GM06990 (cell line): ENCODE results near the gene DUSP9.
A peak's percentile ranks its signal among the peaks of the same experiment; 100 is the strongest.

ENCODE experiments used
- DNase-seq: peaks from one replicate; pipeline ENCODE4 v3.0.0-alpha.2; 2011; ENCODE audit not compliant: insufficient read length; ENCODE audit errors: extremely low read depth
- H3K27me3 ChIP-seq: replicated peaks from 2 replicates; pipeline ENCODE4 v1.6.0; 2011; ENCODE audit warnings: low read length; ENCODE audit not compliant: control insufficient read depth, insufficient read depth
- H3K36me3 ChIP-seq: 2 replicates; pipeline ENCODE4 v1.5.1; 2011; ENCODE audit warnings: low read length; ENCODE audit not compliant: control insufficient read depth, insufficient read depth
- H3K4me3 ChIP-seq: replicated peaks from 2 replicates; pipeline ENCODE4 v1.5.1; 2011; ENCODE audit warnings: low read depth, mild to moderate bottlenecking, control low read depth, low read length
- TF ChIP-seq, protein P1 (sequence below): IDR thresholded peaks from 2 replicates; pipeline ENCODE4 v1.5.1; 2011; ENCODE audit warnings: low read length, control low read depth, mild to moderate bottlenecking, inconsistent platforms; ENCODE audit not compliant: insufficient read depth, poor library complexity, severe bottlenecking

Gene DUSP9

DNA sequence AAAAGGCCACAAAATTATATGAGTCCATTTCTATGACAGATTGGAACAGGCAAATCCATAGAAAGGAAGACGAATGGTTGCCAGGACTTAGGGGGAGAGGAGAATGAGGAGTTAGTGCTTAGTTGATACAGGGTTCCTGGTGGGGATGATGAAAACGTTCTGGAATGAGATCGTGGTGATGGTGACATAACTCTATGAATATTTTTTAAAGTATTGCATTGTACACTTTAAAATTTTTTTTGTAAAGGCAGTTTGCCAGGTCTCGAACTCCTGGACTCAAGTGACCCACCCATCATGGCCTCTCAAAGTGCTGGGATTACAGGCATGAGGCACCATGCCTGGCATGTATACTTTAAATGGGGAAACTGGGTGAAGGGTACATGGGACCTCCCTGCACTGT, 38.2 kb upstream of the DUSP9 start:
- no peaks in the 10 kb centered on the region for H3K27me3 ChIP-seq
- no peaks in the 10 kb centered on the region for H3K36me3 ChIP-seq
- no peak overlapping the region for H3K4me3 ChIP-seq
- no peak for DNase-seq
- TF ChIP-seq, protein P1, sequence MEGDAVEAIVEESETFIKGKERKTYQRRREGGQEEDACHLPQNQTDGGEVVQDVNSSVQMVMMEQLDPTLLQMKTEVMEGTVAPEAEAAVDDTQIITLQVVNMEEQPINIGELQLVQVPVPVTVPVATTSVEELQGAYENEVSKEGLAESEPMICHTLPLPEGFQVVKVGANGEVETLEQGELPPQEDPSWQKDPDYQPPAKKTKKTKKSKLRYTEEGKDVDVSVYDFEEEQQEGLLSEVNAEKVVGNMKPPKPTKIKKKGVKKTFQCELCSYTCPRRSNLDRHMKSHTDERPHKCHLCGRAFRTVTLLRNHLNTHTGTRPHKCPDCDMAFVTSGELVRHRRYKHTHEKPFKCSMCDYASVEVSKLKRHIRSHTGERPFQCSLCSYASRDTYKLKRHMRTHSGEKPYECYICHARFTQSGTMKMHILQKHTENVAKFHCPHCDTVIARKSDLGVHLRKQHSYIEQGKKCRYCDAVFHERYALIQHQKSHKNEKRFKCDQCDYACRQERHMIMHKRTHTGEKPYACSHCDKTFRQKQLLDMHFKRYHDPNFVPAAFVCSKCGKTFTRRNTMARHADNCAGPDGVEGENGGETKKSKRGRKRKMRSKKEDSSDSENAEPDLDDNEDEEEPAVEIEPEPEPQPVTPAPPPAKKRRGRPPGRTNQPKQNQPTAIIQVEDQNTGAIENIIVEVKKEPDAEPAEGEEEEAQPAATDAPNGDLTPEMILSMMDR, result no peak

DNA sequence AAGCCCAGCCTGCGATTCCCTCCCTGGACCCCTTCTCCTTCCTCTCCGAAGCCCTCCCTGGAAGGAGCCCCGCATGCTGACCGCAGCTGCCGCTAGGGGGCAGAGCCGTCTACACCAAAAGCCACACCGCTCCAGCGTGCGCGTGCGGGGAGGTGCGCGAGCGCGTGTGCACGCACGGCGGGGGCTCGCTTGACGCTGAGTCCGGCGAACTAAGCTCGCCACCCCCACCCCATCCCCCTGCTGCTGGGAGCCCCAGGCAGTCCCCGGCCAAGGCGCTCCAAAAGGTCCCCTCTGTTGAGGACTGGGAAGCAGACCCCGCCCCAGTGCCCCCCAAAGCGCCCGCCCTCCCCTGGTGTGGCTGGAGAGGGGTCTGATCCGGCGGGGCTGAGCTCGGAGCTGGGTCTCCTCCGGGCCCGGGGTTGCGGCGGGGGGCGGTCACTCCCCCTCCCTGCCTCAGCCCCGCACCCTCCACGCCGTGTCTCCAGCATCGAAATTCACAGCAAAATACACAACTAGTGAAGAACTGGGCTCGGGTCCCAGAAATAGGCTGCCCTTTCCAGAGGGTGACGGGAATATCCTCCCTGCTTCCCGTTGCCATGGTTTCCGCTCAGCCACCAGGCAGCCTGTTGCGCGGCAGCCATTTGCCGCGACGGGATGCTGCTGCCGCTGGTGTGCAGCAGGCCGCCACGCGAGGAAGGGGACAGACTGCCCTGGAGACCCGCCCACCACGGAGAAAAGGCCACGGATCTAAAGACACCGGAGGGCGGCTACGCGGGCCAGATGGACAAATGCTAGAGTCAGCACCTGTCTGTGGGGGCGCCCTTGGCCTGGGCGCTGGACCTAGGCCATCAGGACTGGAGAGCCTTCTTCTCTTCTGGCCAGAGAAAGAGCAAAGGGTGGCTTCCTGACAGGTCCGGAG, 36.8 kb upstream of the DUSP9 start:
- TF ChIP-seq, protein P1, result peak; percentile 80
- no peaks in the 10 kb centered on the region for H3K36me3 ChIP-seq
- H3K27me3 ChIP-seq, result no peaks in the 10 kb centered on the region
- peak; percentile 71 for DNase-seq
- H3K4me3 ChIP-seq, result peak overlapping the region; percentile 40

DNA sequence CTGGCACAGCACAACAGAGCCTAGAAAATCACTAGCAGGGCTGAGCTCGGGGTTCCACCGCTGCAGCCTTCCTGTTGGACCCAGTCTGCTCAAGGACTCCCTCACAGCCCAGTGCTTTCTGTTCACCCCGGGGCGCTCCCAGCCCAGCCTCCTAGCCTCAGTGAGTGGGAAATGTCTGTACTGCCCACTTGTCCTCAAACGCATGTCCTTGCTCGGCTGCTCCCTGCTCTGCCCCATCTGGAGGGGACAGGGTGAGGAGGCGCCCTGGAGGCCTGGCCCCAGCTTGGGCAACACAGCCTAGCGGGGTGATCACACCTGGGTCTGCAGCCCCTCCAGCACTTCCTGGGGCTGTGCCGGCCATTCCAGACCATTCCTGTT, 36.2 kb upstream of the DUSP9 start:
- no peaks in the 10 kb centered on the region for H3K36me3 ChIP-seq
- no peak for DNase-seq
- H3K4me3 ChIP-seq, result no peak overlapping the region
- H3K27me3 ChIP-seq, result no peaks in the 10 kb centered on the region
- TF ChIP-seq, protein P1, result no peak

DNA sequence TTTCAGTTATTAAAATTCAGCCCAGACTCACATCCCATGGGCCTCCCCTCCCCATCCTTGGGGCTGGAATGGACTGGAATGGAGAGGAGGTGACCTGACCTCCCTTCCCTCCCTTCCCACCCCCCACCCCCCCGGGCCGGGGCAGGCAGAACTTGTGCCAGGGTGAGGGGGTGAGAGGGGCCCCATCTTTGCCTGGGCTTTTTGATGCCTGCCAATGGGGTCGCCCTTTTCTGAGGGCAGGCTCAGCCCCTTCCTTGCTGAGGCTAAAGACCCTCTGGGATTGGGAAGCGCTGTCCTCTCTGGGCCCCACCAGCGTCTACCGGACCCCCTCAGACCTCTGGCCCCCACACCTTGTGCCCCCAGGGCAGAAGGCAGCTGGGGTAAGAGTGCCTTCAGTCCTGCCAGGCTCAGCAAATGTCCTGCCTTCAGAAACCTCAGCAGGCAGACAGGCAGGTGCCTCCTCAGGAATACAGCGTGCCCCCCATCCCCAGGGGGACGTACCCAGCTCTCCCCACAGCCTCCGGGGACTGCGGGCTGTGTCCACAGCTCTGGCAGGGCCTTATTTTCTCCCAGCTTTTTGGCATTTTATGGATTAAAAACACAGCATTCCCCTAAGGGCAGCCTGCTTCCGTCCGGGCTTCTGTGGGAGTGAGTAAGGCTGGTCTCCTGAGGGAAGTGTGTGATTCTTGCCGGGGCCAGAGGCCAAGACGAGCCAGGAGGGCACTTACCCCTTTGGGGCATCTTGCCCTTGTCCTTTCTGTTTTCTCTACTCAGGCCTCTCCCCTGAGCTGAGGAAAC, 35.5 kb upstream of the DUSP9 start:
- no peak overlapping the region for H3K4me3 ChIP-seq
- TF ChIP-seq, protein P1, result no peak
- H3K27me3 ChIP-seq, result no peaks in the 10 kb centered on the region
- no peaks in the 10 kb centered on the region for H3K36me3 ChIP-seq
- no peak for DNase-seq

DNA sequence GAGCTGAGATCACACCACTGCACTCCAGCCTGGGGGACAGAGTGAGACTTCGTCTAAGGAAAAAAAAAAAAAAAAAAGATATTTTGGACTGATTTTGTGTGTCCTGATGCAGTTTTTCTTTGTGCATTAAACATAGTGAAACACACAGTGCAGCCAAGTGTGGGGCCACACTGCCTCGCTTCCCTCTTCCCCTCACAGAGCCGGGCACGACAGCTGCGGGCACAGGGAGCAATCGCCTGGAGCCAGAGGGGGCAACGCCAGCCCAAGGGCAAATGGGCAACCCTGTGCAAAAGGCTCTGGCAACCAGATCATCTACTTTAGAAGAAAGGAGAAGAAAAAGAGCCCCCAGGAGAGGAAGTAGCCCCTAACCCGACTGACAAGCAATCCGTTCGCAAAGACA, 34.6 kb upstream of the DUSP9 start:
- Histone ChIP-seq H3K4me3 (no peak overlapping the region), H3K36me3 (no peaks in the 10 kb centered on the region), H3K27me3 (no peaks in the 10 kb centered on the region)
- TF ChIP-seq, protein P1, result no peak
- no peak for DNase-seq
